ENCODE measurements around the gene ZNF426.

The ZNF426 gene

DNA sequence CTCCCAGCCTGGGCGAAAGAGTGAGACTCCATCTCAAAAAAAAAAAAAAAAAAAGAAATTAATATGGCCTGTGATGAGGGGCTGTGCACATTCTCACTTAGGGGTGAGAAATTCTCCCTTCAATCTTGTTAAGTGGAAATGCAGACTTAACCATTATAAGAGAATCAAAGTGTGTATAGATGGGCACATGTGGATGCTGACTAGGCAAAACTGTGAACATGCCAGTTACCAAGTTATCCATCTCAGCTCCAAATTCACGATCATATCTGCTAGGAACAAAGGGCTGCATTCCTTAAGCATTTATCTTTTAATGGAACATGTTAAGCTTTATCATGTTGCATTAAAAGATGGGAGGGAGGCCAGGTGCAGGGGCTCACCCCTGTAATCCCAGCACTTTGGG is 44.3 kb downstream of the ZNF426 start:
- no peak for DNase-seq

DNA sequence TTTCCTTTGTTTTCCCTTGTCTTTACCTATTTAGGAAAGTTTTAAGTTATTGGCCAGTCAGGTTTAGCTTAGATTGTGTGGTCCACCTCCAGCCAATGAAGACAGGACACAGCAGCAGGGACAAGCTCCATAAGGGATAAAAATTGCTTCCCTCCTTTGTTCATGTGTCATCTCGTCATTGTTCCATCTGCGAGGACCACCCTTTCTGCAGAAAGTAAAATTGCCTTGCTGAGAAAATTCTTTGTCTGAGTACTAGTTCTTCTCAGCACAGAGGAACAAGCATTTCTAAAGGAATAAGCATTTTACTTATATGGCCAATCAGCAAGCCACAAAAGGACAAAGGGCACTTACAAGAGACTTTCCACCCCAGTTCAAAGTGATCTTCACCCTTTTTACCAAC is 51.4 kb downstream of the ZNF426 start:
- no peak for DNase-seq

DNA sequence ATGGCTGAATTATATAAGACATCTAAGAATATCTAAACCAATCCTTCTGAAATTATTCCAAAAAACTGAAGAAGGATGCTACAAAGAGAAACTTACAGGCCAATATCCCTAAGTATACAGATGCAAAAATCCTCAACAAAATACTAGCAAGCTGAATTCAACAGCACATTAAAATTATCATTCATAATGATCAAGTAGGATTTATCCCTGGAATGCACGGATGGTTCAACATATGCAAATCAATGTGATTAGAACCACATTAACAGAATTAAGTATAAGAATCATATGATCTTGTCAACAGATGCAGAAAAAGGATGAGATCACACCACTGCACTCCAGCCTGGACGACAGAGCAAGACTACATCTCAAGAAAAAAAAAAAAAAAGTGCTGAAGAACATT is 53.3 kb downstream of the ZNF426 start:
- DNase-seq = no peak

DNA sequence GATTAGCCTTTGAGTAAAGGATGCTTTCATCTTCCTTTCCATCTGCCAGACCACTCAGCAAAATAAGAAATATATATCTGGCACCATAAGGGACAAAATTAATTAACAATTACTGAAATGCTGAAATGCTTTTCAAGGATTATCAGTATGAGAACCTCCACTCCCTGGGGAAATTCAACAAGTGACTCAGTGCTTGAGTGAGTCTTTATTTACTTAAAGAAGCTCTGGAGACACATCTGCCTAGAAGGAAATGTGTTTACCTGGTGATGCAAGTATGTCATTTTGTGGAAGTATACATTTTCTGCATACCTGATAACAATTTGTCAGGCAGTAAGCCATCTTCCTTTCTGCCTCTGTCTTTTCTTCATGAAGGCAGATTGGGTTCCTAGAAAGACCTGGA is 63.5 kb downstream of the ZNF426 start:
- no peak for DNase-seq

All from fibroblast of skin of scalp (primary cell).